Measurements from ENCODE around the gene SYT5. TPM values are rescaled to one million over a fixed set of nuclear protein-coding genes. Genes with fewer than 3 reads are reported as not detected.

SYT5 gene
- total and polyA plus RNA-seq, 10 of the 15 experiments (the other 5 are each of a cell fraction or from before 2014, with no cell fraction given) = 0.04 to 0.79 (median 0.26) TPM; not detected in 7

DNA sequence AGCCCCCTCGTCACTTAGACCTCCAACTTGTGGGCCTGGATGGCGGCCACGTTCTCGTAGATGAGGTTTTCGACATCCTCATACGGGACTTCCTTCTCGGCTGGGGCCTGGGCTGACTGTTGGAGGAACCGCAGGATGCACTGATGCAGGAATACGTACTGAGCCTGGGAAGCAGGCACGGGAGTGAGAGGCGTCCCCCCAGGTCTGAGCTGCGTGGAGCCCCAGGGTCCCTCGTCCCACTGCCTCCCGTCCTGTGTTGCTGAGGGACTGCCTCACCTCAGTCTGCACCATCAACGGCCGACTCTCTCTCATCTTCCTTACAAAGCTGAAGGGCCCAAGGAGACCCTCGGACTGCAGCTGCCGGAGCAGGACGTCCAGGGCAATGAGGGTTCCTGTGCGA lies 1.7 kb upstream of the SYT5 start:
- Histone ChIP-seq H3K9ac (ENCODE audit: control insufficient read depth, insufficient read depth, low read length) (no peak overlapping the region), H3K4me3 (no peak overlapping the region), H3K9me3 (replicated peaks; ENCODE audit: control insufficient read depth, insufficient read depth, low read length) (no peaks in the 10 kb centered on the region), H3K36me3 (ENCODE audit: control insufficient read depth in 2 of 2, insufficient read depth in 2 of 2, low read length in 1 of 2) (no peaks in the 10 kb centered on the region), H2AFZ (ENCODE audit: control insufficient read depth, low read depth, low read length) (no peak overlapping the region), H3K4me2 (ENCODE audit: control insufficient read depth, insufficient read depth) (no peak overlapping the region), H4K20me1 (ENCODE audit: control insufficient read depth, insufficient read depth) (no peaks in the 10 kb centered on the region), H3K4me1 (ENCODE audit: control insufficient read depth, insufficient read depth, low read length) (peaks cover 12% of the 10 kb centered on the region), H3K79me2 (ENCODE audit: control insufficient read depth, insufficient read depth, low read length) (no peaks in the 10 kb centered on the region), H3K27me3 (replicated peaks in 1 of 2; ENCODE audit: control insufficient read depth in 2 of 2, insufficient read depth in 2 of 2, low read length in 1 of 2) (no peaks in the 10 kb centered on the region; a peak in 1 of 4 replicates), H3K27ac (ENCODE audit: control insufficient read depth, insufficient read depth) (no peak overlapping the region)
- ATAC-seq = no peak
- TF ChIP-seq BACH1 (IDR thresholded peaks at IDR 0.05; ENCODE audit: borderline replicate concordance) (no peak), BHLHE40 (IDR thresholded peaks at IDR 0.05; ENCODE audit: borderline replicate concordance in 1 of 2, low read depth in 2 of 2, low read length in 1 of 2) (no peak), ZZZ3 (IDR thresholded peaks at IDR 0.05; ENCODE audit: control insufficient read depth, insufficient read length, low read depth) (no peak), GATAD2B (conservative IDR thresholded peaks at IDR 0.05; ENCODE audit: low read depth) (no peak), MXI1 (IDR thresholded peaks at IDR 0.05; ENCODE audit: low read depth, low read length) (no peak), TARDBP (IDR thresholded peaks at IDR 0.05; ENCODE audit: borderline replicate concordance) (no peak), CBFB (IDR thresholded peaks at IDR 0.05; ENCODE audit: low read depth) (no peak), SMAD5 (IDR thresholded peaks at IDR 0.05; ENCODE audit: low read depth) (no peak), HDGF (IDR thresholded peaks at IDR 0.05) (no peak), PML (IDR thresholded peaks at IDR 0.05; ENCODE audit: low read length) (no peak)
- TF ChIP-seq, protein P1, sequence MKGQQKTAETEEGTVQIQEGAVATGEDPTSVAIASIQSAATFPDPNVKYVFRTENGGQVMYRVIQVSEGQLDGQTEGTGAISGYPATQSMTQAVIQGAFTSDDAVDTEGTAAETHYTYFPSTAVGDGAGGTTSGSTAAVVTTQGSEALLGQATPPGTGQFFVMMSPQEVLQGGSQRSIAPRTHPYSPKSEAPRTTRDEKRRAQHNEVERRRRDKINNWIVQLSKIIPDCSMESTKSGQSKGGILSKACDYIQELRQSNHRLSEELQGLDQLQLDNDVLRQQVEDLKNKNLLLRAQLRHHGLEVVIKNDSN (IDR thresholded peaks at IDR 0.05; ENCODE audit: borderline replicate concordance, extremely low read length, insufficient read depth, low read depth, low read length) = no peak
- RAD21 ChIA-PET (ENCODE audit: unreplicated experiment) = no interaction called here
- BruUV-seq (replicated peaks) = no TSS peak
- SMC1A ChIA-PET (ENCODE audit: uncharacterized antibody, unreplicated experiment) = no interaction called here
- intact Hi-C loops (cut with micrococcal nuclease; ENCODE audit: unreplicated experiment) = no loop called here
- no peak for DNase-seq (ENCODE audit: low read depth, low spot score)
- CTCF ChIA-PET = no interaction called here
- FAIRE-seq = no peak
- in situ Hi-C loops (cut with MboI) = no loop called here
- WGBS (ENCODE audit: insufficient coverage, insufficient replicate concordance, low lambda C conversion rate, missing lambda C conversion rate) = 44% methylated on average over 20 of the region's 20 CpGs
- POLR2A ChIA-PET = no interaction called here
